ENCODE data around the gene UGGT2. TPM values are rescaled to one million over a fixed set of nuclear protein-coding genes. Genes with fewer than 3 reads are reported as not detected.

Gene UGGT2
- polyA plus RNA-seq, 5 donors: 29.7 to 56.2 (median 45.1) TPM

Other genes with a start within 250 kb of the UGGT2 start
- gene HS6ST3, start 36.7 kb upstream of the UGGT2 start, polyA plus RNA-seq (ENCODE audit: insufficient read depth in 1 of 5, insufficient read length in 5 of 5, low replicate concordance in 1 of 5): under 1 TPM; 0.05 to 0.10 (median 0.07) TPM

Measured in right lung (tissue), 5 donors.